Measurements from ENCODE around the gene SLC28A3. TPM values are rescaled to one million over a fixed set of nuclear protein-coding genes. Genes with fewer than 3 reads are reported as not detected.

Gene SLC28A3
- total RNA-seq, 2 experiments from 2014 or later: not detected

DNA sequence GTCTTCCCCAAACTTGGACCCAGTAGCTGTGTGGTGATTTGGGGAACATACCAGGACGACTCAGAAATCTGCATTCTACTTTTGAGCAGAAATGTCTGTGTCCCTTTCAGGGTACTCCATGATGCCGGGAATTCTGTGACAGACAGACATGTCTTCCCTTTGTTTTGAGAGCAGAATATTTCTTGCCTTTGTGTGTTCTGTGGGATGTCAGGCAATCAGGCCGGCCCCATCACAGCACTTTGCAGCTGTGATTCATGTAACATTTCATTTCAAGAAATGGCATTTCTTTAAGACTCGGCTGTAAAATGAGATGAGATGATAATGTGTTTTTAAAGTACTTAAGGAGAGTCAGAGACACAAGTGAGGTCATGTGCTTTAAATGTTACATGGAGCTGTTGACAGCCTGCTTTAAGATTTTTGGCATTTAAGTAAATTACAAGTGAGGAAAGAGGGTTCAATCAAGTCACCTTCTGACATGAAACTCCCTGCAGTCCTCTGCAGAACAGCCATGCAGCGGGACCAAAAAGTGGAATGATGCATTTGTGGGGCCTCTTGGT, 98.7 kb downstream of the SLC28A3 start:
- Histone ChIP-seq H3K27ac (ENCODE audit: low read depth in 1 of 2, low read length in 2 of 2) (no peak overlapping the region), H3K9me3 (ENCODE audit: control insufficient read depth in 1 of 2, insufficient read depth in 1 of 2, low read length in 2 of 2) (no peaks in the 10 kb centered on the region), H3K4me1 (ENCODE audit: insufficient read depth, low read length) (no peaks in the 10 kb centered on the region), H3K36me3 (ENCODE audit: insufficient read depth, low read length) (no peaks in the 10 kb centered on the region), H3K27me3 (ENCODE audit: control insufficient read depth in 1 of 2, insufficient read depth in 2 of 2, low read length in 2 of 2) (peaks cover 0 to 4% of the 10 kb centered on the region in 2 experiments), H3K4me3 (ENCODE audit: low read length) (no peak overlapping the region)
- no peak overlapping the region for H3K27ac Mint-ChIP-seq
- H3K9me3 Mint-ChIP-seq: peaks cover 4% of the 10 kb centered on the region
- no peaks in the 10 kb centered on the region for H3K4me1 Mint-ChIP-seq (ENCODE audit: low read depth)
- H3K4me3 Mint-ChIP-seq: no peak overlapping the region
- DNase-seq (no peak), ATAC-seq (ENCODE audit: poor library complexity) (no peak)
- TF ChIP-seq, protein P1, sequence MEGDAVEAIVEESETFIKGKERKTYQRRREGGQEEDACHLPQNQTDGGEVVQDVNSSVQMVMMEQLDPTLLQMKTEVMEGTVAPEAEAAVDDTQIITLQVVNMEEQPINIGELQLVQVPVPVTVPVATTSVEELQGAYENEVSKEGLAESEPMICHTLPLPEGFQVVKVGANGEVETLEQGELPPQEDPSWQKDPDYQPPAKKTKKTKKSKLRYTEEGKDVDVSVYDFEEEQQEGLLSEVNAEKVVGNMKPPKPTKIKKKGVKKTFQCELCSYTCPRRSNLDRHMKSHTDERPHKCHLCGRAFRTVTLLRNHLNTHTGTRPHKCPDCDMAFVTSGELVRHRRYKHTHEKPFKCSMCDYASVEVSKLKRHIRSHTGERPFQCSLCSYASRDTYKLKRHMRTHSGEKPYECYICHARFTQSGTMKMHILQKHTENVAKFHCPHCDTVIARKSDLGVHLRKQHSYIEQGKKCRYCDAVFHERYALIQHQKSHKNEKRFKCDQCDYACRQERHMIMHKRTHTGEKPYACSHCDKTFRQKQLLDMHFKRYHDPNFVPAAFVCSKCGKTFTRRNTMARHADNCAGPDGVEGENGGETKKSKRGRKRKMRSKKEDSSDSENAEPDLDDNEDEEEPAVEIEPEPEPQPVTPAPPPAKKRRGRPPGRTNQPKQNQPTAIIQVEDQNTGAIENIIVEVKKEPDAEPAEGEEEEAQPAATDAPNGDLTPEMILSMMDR (IDR thresholded peaks at IDR 0.05): no peak
- ChIA-PET POLR2A (no interaction called here), CTCF (interaction anchor here (1.6 kb wide), 1 partner anchor 11 kb away, joined by 3 read pairs; no protein-coding TSS in a partner anchor)
- H3K36me3 Mint-ChIP-seq (ENCODE audit: low read depth): no peaks in the 10 kb centered on the region
- H3K27me3 Mint-ChIP-seq: peaks cover 36% of the 10 kb centered on the region
- intact Hi-C loops (cut with DNase I, micrococcal nuclease): no loop called here

DNA sequence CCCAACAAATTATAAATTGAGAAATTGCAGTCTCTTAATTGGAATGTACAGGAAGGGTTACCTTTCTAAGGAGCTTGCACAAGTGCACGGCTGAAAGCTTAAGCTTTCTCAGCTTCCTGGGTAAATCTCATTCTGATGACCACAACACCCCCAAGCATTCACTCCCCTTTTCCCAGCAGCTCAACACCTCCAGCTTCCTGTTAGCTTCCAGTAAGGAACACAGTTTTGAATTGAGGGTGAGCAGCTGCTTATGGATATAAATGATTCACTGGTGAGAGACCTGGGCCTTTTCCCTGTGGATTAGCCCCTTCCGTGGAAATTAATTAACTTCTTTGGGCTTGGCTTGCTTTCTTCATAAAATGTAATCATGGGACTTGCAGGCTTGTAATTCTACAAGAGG, 101.2 kb downstream of the SLC28A3 start:
- H3K4me1 Mint-ChIP-seq (ENCODE audit: low read depth): no peaks in the 10 kb centered on the region
- Histone ChIP-seq H3K27me3 (ENCODE audit: control insufficient read depth in 1 of 2, insufficient read depth in 2 of 2, low read length in 2 of 2) (peaks cover 0 to 4% of the 10 kb centered on the region in 2 experiments), H3K36me3 (ENCODE audit: insufficient read depth, low read length) (no peaks in the 10 kb centered on the region), H3K4me3 (ENCODE audit: low read length) (no peak overlapping the region), H3K27ac (ENCODE audit: low read depth in 1 of 2, low read length in 2 of 2) (no peak overlapping the region), H3K4me1 (ENCODE audit: insufficient read depth, low read length) (no peaks in the 10 kb centered on the region), H3K9me3 (ENCODE audit: control insufficient read depth in 1 of 2, insufficient read depth in 1 of 2, low read length in 2 of 2) (no peaks in the 10 kb centered on the region)
- peaks cover 7% of the 10 kb centered on the region for H3K9me3 Mint-ChIP-seq
- CTCF ChIA-PET: no interaction called here
- peaks cover 30% of the 10 kb centered on the region for H3K27me3 Mint-ChIP-seq
- no peak overlapping the region for H3K27ac Mint-ChIP-seq
- no peak overlapping the region for H3K4me3 Mint-ChIP-seq
- TF ChIP-seq, protein P1 (IDR thresholded peaks at IDR 0.05): no peak
- DNase-seq: no peak
- POLR2A ChIA-PET: no interaction called here
- intact Hi-C loops (cut with DNase I, micrococcal nuclease): no loop called here
- no peaks in the 10 kb centered on the region for H3K36me3 Mint-ChIP-seq (ENCODE audit: low read depth)
- no peak for ATAC-seq (ENCODE audit: poor library complexity)

DNA sequence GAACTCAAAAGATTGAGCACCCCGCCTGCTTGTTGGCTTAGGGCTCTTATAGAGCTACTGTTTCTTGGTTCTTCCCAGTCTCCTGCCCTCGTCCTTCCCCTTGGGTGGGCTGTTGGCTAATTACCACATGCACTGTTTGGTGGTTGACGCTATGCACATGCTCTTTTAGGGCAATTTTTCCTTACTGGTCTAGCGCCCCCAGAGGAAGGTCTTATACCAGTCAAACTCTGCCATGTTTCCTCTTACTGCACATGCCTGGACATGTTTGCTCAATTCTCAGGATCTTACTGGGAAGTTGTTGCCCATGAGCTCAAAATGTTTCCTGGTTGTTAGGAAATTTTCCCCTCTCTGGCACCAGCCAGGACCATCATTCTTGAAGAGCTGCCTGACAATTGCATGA, 101.9 kb downstream of the SLC28A3 start:
- peaks cover 7% of the 10 kb centered on the region for H3K9me3 Mint-ChIP-seq
- H3K27me3 Mint-ChIP-seq: peaks cover 23% of the 10 kb centered on the region
- POLR2A ChIA-PET: no interaction called here
- Histone ChIP-seq H3K27me3 (ENCODE audit: control insufficient read depth in 1 of 2, insufficient read depth in 2 of 2, low read length in 2 of 2) (peaks cover 0 to 4% of the 10 kb centered on the region in 2 experiments), H3K36me3 (ENCODE audit: insufficient read depth, low read length) (no peaks in the 10 kb centered on the region), H3K9me3 (ENCODE audit: control insufficient read depth in 1 of 2, insufficient read depth in 1 of 2, low read length in 2 of 2) (no peaks in the 10 kb centered on the region), H3K4me3 (ENCODE audit: low read length) (no peak overlapping the region), H3K4me1 (ENCODE audit: insufficient read depth, low read length) (no peaks in the 10 kb centered on the region), H3K27ac (ENCODE audit: low read depth in 1 of 2, low read length in 2 of 2) (no peak overlapping the region)
- no peaks in the 10 kb centered on the region for H3K36me3 Mint-ChIP-seq (ENCODE audit: low read depth)
- intact Hi-C loops (cut with DNase I, micrococcal nuclease): no loop called here
- no peak overlapping the region for H3K4me3 Mint-ChIP-seq
- no peak overlapping the region for H3K27ac Mint-ChIP-seq
- H3K4me1 Mint-ChIP-seq (ENCODE audit: low read depth): no peaks in the 10 kb centered on the region
- DNase-seq: no peak
- TF ChIP-seq, protein P1 (IDR thresholded peaks at IDR 0.05): no peak
- CTCF ChIA-PET: no interaction called here
- no peak for ATAC-seq (ENCODE audit: poor library complexity)

Measured in CD4-positive, alpha-beta T cell (primary cell).